Measurements from ENCODE around the gene VPS33B.
"Not testable (repeated sequence)": the region's sequence is repeated elsewhere in the genome, so short reads cannot be mapped to it uniquely, and the experiment has no call there.

VPS33B gene

GRCh38 chr15:91022075-91022831 lies at the start of gene VPS33B:
Gene VPS33B (minus strand): TSS chr15:91022594. CDS start chr15:91022249, 345 bp downstream.
- peak; percentile 76 for DNase-seq (ENCODE audit: low spot score)

DNA sequence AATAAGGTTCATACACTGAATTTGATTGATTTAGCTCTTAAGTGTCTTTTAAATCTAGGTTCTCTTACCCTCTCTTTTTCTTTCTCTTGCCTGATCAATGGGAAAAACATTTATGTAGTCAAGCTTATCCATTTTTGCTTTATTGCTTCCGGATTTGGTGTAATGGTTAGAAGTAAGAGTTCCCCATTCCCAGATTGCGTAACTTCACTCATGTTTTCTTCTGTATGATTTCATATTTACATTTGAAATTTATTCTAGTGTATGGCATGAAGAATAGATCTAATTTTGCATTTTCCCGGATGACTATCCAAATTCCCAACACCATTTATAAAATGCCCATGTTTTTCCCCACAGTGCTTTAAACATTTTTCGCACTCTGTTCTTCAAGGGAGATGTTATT lies 49.8 kb upstream of the VPS33B start:
- no peak for DNase-seq (ENCODE audit: low spot score)

DNA sequence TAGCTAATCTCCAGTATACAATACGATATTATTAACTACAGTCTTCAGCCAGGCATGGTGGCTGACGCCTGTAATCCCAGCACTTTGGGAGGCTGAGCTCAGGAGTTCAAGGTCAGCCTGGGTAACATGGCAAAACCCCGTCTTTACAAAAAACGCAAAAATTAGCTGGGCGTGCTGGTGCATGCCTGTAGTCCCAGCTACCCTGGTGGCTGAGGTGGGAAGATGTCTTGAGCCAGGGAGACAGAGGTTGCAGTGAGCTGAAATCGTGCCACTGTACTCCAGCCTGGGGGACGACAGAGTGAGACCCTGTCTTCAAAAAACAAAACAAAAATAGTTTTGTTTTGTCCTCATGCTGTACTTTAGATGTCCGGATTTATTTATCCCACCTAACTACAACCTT lies 48.5 kb upstream of the VPS33B start:
- no peak for DNase-seq (ENCODE audit: low spot score)

DNA sequence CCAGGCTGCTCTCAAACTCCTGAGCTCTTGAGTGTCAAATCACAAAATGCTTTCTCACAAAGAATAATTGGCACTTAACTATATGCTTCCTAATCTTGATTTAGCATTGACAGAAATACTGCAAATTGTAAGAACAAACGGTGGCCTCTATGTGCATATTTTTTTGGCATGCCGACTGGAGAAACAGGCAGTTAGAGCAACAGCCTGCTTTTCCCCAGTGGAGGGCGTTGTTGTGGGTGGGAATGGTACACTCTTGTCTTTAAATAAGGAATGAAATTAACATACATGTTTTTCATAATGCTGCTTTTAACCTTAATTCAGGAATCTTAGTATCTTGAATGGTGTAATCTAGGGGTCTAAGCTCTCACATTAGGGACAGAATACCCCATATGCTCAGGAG lies 46.6 kb upstream of the VPS33B start:
- DNase-seq (ENCODE audit: low spot score): no peak

DNA sequence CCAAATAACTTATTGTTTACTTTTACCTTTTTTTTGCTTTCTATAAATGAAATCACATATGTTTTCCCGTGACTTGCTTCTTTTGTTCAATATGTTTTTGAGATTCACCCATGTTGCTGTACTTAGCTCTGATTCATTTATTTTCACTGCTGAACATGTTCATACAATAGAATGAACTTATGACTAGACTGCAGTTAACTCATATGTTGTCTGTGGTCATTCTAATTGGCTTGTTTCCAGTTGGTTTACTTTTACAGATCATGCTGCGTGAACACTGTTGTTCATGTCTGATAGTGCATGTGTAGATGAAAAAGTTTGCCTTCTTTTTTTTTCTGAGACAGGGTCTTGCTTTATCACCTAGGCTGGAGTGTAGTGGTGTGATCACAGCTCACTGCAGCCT lies 46.0 kb upstream of the VPS33B start:
- no peak for DNase-seq (ENCODE audit: low spot score)

DNA sequence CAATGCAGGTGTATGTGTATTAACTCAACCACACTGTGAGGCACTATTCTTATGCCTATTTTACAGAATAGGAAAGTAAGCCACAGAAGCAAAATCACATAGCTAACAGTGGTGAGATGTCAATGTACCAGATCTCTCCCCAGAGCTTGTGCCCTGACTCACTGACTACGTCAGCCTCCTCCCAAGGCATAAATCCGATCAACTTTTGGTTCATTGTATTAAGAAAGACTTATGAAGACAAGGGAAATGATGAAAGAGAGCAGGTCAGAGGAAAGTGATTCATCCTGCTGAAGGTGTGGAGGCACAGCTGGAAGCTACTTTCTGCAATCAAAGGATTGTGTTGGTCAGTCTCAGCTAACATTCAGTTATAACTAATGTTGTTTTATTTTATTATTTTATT lies 44.6 kb upstream of the VPS33B start:
- DNase-seq (ENCODE audit: low spot score): no peak

- DNase-seq (ENCODE audit: low spot score): no peak
Measured at GRCh38 chr15:91065505-91065904, 43.1 kb upstream of the VPS33B start.

DNA sequence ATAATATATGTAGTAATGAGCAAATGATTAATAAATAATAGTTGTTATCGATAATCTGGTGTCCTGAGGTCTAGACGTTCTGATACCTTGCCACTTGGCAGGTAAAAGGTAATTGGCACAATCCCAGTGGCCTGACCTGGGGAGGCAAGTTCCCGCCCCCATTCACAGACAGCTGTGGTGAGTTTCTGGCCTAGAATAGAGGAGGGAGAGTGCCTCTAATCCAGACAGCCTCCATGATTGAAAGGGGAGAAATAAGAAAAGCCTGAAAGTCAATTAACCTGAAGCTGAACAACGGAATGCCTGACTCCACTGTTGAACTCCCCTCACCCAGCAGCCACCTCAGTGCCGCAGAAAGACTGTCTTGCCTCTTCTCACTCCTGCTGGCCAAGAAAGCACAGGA lies 39.6 kb upstream of the VPS33B start:
- DNase-seq (ENCODE audit: low spot score): no peak

- DNase-seq (ENCODE audit: low spot score): no peak
Measured at GRCh38 chr15:91061230-91061629, 38.8 kb upstream of the VPS33B start.

GRCh38 chr15:91055548-91056331 lies 33.3 kb upstream of the VPS33B start:
- DNase-seq (ENCODE audit: low spot score): peak; percentile 31

- no peak for DNase-seq (ENCODE audit: low spot score)
Measured at GRCh38 chr15:91054816-91055215, 32.4 kb upstream of the VPS33B start.

GRCh38 chr15:91051248-91051647 lies 28.9 kb upstream of the VPS33B start:
- DNase-seq (ENCODE audit: low spot score): no peak

- DNase-seq (ENCODE audit: low spot score): no peak
Measured at GRCh38 chr15:91050128-91050455, 27.7 kb upstream of the VPS33B start.

DNA sequence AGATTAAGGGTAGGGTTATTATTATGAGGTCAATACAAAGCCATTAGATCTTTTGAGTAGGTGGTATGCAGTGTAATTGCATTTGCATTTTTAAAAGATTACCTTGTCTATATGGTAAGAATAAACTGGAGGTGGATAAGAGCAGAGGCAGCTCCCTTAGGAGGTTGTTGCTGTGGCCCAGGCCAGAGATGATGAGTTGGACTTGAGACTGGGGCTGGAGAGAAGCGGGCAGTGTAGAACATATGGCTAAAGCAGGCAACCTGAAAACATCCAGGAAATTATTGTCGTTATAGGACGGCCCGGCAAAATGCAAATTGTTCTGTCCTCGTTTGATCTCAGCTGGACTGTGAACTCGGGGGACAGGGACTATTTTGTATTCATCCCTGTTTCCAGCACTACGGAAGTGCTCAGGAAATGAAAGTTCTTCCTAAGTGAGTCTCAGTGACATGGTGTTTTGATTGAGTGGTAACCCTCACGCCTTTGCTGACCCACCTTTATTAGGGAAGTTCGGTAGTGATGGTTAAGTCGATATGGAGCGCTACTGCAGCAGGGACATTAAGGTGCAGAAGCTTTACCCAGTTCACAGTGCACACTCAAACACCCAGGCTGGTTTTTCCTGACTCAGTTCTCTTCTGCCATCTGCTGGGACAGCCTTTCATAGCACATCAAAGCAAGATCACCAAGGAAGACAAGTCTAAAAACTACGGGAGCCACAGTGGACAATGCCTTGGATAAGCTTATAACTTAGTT lies 27.2 kb upstream of the VPS33B start:
- DNase-seq (ENCODE audit: low spot score): peak; percentile 68

- DNase-seq (ENCODE audit: low spot score): no peak
Measured at GRCh38 chr15:91047545-91048199, 25.3 kb upstream of the VPS33B start.

- DNase-seq (ENCODE audit: low spot score): not testable (repeated sequence)
Measured at GRCh38 chr15:91046056-91046455, 23.7 kb upstream of the VPS33B start.

DNA sequence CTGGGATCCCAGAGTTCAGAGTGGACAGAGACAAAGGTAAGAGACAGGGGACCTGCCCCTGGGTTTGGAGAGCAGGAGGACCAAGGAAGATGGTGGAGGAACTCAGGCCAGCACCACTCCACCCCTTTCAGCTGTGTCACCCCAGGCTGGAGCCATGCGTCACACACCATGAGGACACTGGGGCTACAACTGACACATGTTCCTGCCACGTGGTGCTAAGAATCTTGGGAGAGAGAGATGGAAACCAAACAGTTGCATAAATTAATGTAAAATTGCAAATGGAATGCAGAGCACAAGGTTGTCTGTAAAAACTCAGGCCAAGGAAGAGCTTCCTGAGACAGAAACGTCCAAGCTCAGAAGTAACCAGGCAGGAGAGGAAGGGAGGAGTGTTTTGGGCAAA lies 22.7 kb upstream of the VPS33B start:
- DNase-seq (ENCODE audit: low spot score): no peak

- DNase-seq (ENCODE audit: low spot score): no peak
Measured at GRCh38 chr15:91043202-91043874, 20.9 kb upstream of the VPS33B start.

- no peak for DNase-seq (ENCODE audit: low spot score)
Measured at GRCh38 chr15:91040856-91041255, 18.5 kb upstream of the VPS33B start.

DNA sequence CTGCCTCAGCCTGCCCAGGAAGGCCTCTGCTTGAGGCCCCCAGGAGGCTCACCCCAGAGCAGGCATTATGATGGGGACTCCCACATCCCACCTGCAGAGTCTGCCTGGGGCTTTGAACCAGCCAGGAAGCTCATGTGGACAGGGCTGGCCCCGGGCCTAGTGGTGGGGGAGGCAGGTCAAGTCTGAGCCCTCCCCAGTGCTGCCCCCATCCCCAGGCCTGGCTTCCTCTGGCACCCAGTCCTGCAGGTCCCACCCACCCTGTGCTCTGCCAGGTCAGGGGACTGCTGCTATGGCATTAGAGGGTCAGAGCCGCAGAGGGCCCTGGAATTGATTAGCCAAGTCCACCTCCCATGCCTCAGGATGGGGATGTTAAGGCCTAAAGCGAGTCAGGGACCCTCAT lies 17.6 kb upstream of the VPS33B start:
- DNase-seq (ENCODE audit: low spot score): no peak

DNA sequence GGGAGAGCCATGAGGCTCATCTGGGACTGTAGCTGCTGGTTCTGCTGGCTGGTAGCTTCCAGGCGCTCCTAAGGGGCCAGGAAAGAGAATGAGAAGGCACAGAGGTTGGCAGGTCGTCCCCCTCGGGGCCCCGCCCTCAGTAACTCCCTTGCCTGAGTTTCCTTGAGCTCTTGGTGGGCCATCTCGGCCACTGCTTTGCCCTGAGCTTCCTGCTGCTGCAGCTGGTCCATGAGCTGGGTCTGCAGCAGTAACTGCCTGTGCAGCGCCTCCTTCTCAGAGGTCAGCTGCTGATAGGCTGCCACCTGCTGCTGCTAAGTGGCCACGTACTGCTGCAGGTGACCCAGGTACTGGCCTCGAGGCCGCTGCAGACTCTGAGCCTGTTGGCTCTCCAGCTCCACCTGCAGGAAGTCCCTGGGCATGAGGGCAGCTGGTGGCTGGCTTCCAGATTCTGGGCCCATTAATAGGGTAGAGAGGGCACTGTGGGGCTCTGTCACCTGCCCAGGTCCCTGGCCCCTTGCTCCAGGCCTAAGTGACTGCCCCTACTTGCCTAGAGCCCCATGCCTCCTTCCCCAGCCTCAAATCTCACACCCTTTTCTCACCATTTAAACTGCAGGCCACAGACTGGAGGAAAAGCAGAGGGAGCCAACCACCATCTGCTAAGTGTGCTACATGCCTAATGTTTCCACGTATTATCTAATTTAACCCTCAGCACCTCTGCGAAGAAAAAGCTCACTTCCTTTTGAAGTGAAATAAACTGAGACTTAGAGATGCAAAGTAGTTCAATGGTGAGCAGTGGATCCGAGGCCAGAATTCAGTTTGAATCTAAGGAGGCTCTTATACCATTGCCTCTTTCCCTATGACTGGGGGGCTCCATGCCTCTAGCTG lies 10.8 kb upstream of the VPS33B start:
- DNase-seq (ENCODE audit: low spot score): peak; percentile 79

All from hematopoietic multipotent progenitor cell treated with erythropoietin and hydrocortisone succinate and interleukin-3 and kit ligand, for 15 days (in vitro differentiated cells).